Kidney tubule cell (primary cell): ENCODE results near the gene CRYBG2.
A peak's percentile ranks its signal among the peaks of the same experiment; 100 is the strongest.

Experiments used
- DNase-seq: peaks from one replicate; pipeline ENCODE4 v3.0.0-alpha.2; 2018; ENCODE audit warnings: low spot score

Gene CRYBG2

GRCh38 chr1:26372039-26372438 lies 18.1 kb upstream of the CRYBG2 start:
- peak; percentile 19 for DNase-seq

- no peak for DNase-seq
Observed at GRCh38 chr1:26370591-26371382, 16.9 kb upstream of the CRYBG2 start.

GRCh38 chr1:26368486-26368885 lies 14.6 kb upstream of the CRYBG2 start:
- no peak for DNase-seq

- DNase-seq, result no peak
Observed at GRCh38 chr1:26368006-26368405, 14.1 kb upstream of the CRYBG2 start.

GRCh38 chr1:26367441-26367840 lies 13.5 kb upstream of the CRYBG2 start:
- no peak for DNase-seq

GRCh38 chr1:26364956-26365355 lies 11.0 kb upstream of the CRYBG2 start:
- DNase-seq, result no peak

GRCh38 chr1:26363549-26364448 lies 9.9 kb upstream of the CRYBG2 start:
- DNase-seq, result peak; percentile 70

GRCh38 chr1:26362331-26362730 lies 8.4 kb upstream of the CRYBG2 start:
- DNase-seq, result no peak

GRCh38 chr1:26361605-26362122 lies 7.7 kb upstream of the CRYBG2 start:
- DNase-seq, result no peak

- DNase-seq, result no peak
Observed at GRCh38 chr1:26360807-26361604, 7.1 kb upstream of the CRYBG2 start.

- no peak for DNase-seq
Observed at GRCh38 chr1:26359981-26360806, 6.3 kb upstream of the CRYBG2 start.

GRCh38 chr1:26358411-26359384 lies 4.8 kb upstream of the CRYBG2 start:
- peak; percentile 87 for DNase-seq

GRCh38 chr1:26357121-26357602 lies 3.2 kb upstream of the CRYBG2 start:
- peak; percentile 46 for DNase-seq

GRCh38 chr1:26356106-26356505 lies 2.2 kb upstream of the CRYBG2 start:
- DNase-seq, result no peak

- DNase-seq, result no peak
Observed at GRCh38 chr1:26354972-26355371, 1.0 kb upstream of the CRYBG2 start.

- no peak for DNase-seq
Observed at GRCh38 chr1:26353210-26353859, 595 bp downstream of the CRYBG2 start.

- peak; percentile 83 for DNase-seq
Observed at GRCh38 chr1:26352338-26352679, 1.6 kb downstream of the CRYBG2 start.

GRCh38 chr1:26351590-26352337 lies 2.2 kb downstream of the CRYBG2 start:
- peak; percentile 87 for DNase-seq
